ENCODE measurements around the gene ZNF785.

ZNF785 gene

GRCh38 chr16:30561089-30561816, 24.2 kb downstream of the ZNF785 start:
- TF ChIP-seq CTCF (conservative IDR thresholded peaks at IDR 0.05): no peak
- TF ChIP-seq ZFX (IDR thresholded peaks at IDR 0.05): no peak
- no peak overlapping the region for H3K27ac ChIP-seq

- no peak for TF ChIP-seq ZFX (IDR thresholded peaks at IDR 0.05)
- TF ChIP-seq CTCF (conservative IDR thresholded peaks at IDR 0.05): no peak
- no peak overlapping the region for H3K27ac ChIP-seq
Measured at GRCh38 chr16:30559690-30560089, 25.8 kb downstream of the ZNF785 start.

- H3K27ac ChIP-seq: peak overlapping the region; percentile 94
- TF ChIP-seq CTCF (conservative IDR thresholded peaks at IDR 0.05) (no peak), ZFX (IDR thresholded peaks at IDR 0.05) (no peak)
Measured at GRCh38 chr16:30558789-30559377, 26.6 kb downstream of the ZNF785 start.

- TF ChIP-seq ZFX (IDR thresholded peaks at IDR 0.05) (peak; percentile 79; the same call in 1 of the 2 replicates), CTCF (conservative IDR thresholded peaks at IDR 0.05) (no peak)
- H3K27ac ChIP-seq: peak within 1 kb of the TSS; percentile 94
Measured at GRCh38 chr16:30557957-30558788, 27.3 kb downstream of the ZNF785 start, which contains the start of gene ZNF764. ZNF764 (minus strand) TSS chr16:30558374; CDS start chr16:30558182, 192 bp downstream.

- H3K27ac ChIP-seq: peak overlapping the region; percentile 94
- no peak for TF ChIP-seq ZFX (IDR thresholded peaks at IDR 0.05)
- TF ChIP-seq CTCF (conservative IDR thresholded peaks at IDR 0.05): no peak
Measured at GRCh38 chr16:30557707-30557956, 27.9 kb downstream of the ZNF785 start.

DNA sequence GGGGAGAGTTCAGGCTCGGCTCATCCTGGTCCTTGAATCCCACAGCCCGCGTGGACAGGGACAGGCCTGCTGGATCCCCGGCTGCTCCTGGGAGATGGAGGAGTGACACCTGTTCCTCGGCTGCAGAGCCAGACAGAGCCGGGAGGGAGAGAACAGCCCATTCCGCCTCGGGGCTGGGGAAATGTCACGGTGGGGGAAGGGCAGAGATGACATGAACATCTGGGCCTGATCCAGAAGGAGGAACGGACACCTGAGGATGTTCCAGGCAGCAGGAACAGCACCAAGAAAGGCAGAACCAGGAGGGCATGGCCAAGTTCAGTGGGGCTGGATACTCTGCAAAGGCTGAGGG, 29.4 kb downstream of the ZNF785 start:
- peak overlapping the region; percentile 94; the same call in 1 of the 2 replicates for H3K27ac ChIP-seq
- no peak for TF ChIP-seq CTCF (conservative IDR thresholded peaks at IDR 0.05)
- no peak for TF ChIP-seq ZFX (IDR thresholded peaks at IDR 0.05)
